Activated naive CD4-positive, alpha-beta T cell treated with anti-CD3 and anti-CD28 coated beads, Interleukin-2, amount 50 U/mL, for 24 hours (primary cell): ENCODE measurements around the gene ELK4.

ENCODE experiments used
- H3K27ac Mint-ChIP-seq: one replicate; pipeline ENCODE4 v1.8.0; 2021; ENCODE audit warnings: mild to moderate bottlenecking, mixed read lengths
- H3K27me3 Mint-ChIP-seq: one replicate; pipeline ENCODE4 v1.8.0; 2021; ENCODE audit warnings: mixed read lengths
- H3K36me3 Mint-ChIP-seq: one replicate; pipeline ENCODE4 v1.8.0; 2021; ENCODE audit warnings: mixed read lengths
- H3K4me1 Mint-ChIP-seq: one replicate; pipeline ENCODE4 v1.8.0; 2021; ENCODE audit warnings: mixed read lengths
- H3K4me3 Mint-ChIP-seq: one replicate; pipeline ENCODE4 v1.8.0; 2021; ENCODE audit warnings: mild to moderate bottlenecking, mixed read lengths
- H3K9me3 Mint-ChIP-seq: one replicate; pipeline ENCODE4 v1.8.0; 2021; ENCODE audit warnings: mixed read lengths

The ELK4 gene, protein sequence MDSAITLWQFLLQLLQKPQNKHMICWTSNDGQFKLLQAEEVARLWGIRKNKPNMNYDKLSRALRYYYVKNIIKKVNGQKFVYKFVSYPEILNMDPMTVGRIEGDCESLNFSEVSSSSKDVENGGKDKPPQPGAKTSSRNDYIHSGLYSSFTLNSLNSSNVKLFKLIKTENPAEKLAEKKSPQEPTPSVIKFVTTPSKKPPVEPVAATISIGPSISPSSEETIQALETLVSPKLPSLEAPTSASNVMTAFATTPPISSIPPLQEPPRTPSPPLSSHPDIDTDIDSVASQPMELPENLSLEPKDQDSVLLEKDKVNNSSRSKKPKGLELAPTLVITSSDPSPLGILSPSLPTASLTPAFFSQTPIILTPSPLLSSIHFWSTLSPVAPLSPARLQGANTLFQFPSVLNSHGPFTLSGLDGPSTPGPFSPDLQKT

GRCh38 chr1:205631768-205632668 is at the start of gene ELK4:
ELK4 (minus strand) TSS chr1:205632011; CDS start chr1:205623882, 8,129 bp downstream.
- Mint-ChIP-seq H3K36me3 (peaks cover 2% of the 10 kb centered on the region), H3K4me1 (peaks cover 31% of the 10 kb centered on the region), H3K9me3 (no peaks in the 10 kb centered on the region), H3K27me3 (no peaks in the 10 kb centered on the region), H3K27ac (peak within 1 kb of the TSS; percentile 96), H3K4me3 (peak within 1 kb of the TSS; percentile 94)

GRCh38 chr1:205681364-205681763 is 49.6 kb upstream of the ELK4 start:
- Mint-ChIP-seq H3K4me1 (peaks cover 13% of the 10 kb centered on the region), H3K9me3 (no peaks in the 10 kb centered on the region), H3K27ac (peak overlapping the region; percentile 81), H3K36me3 (no peaks in the 10 kb centered on the region), H3K27me3 (peaks cover 2% of the 10 kb centered on the region), H3K4me3 (peak overlapping the region; percentile 3)

DNA sequence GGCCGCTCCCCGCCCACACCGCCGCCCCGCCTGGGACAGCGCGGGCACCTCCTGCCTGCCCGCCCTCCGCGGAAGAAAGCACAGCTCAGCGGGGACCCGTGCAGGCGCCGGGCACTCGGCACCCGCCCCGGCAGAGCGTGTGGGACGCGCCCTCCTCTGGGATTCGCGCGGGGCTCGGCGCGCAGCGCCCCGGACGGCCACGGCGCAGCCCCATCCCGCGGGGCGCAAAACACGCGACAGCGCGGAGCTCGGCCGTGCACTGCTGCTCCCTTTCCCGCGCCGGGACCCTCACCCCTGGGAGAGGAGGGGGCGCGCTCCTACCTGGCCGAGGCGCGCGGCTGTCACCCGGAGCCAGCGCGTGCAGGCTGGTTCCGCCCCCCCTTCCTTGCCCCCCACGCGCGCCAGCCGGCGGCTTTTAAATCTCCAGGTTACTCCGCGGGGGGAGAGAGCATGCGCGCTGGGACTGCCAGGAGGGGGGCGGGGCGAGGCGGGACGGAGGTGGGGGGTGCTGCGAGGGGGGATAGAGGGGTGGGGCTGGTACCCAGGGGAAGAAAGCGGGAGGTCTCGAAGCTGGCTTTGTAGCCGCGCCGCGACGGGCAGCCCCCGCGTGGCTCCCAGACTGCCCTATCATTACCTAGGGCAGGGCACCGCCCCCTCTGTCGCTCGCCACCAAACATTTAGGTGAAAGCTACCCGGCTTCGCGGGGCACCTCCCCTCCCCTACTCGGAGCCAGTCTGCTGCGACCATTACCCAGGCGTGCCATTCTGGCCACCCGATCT is 48.5 kb upstream of the ELK4 start, which contains the start of gene SLC45A3:
SLC45A3 (minus strand) TSS at position 437 of the 779 bp plus-strand sequence. CDS start 15,853 bp downstream, outside the sequence.
- H3K4me1 Mint-ChIP-seq = peaks cover 13% of the 10 kb centered on the region
- no peaks in the 10 kb centered on the region for H3K9me3 Mint-ChIP-seq
- peak within 1 kb of the TSS; percentile 85 for H3K4me3 Mint-ChIP-seq
- H3K36me3 Mint-ChIP-seq = no peaks in the 10 kb centered on the region
- peaks cover 2% of the 10 kb centered on the region for H3K27me3 Mint-ChIP-seq
- H3K27ac Mint-ChIP-seq = peak within 1 kb of the TSS; percentile 81

DNA sequence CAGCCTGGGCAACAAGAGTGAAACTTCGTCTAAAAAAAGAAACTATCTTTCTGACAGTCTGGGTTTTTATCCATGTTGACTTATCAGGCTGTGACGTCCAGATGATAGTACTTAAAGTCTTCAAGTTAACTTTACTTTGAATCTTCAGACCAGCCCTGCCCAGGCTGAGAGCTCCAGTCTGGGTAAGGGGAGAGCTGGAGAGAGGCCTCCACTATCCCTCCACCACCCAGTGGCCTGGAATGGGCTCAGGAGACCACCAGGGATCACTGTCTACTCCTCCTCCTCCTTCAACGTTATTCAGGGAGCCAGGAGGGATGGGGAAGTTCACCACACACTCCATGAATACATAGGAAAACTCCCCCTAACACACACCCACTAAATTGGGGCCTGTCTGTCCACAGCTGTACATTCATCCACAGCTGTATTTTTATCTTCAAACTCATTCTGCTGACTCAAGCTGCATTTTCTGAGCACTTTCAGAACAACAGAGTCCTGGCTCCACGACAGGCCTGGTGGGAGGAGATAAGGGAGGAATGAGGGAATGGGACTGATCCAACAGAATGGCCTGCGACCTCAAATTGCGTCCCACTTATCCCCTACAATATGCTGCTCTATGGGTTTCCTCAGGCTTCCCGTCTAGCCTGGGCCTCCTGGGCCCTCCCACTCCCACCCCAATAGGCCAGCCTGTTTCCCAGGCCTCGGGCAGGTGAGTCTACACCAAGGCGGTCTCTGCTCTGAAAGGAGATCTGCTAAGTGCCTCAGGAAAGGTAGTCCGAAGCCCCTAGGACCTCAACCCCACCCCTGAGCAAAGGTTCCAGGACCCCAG is 46.7 kb upstream of the ELK4 start:
- peaks cover 2% of the 10 kb centered on the region for H3K27me3 Mint-ChIP-seq
- no peaks in the 10 kb centered on the region for H3K36me3 Mint-ChIP-seq
- H3K9me3 Mint-ChIP-seq = no peaks in the 10 kb centered on the region
- peak overlapping the region; percentile 85 for H3K4me3 Mint-ChIP-seq
- no peak overlapping the region for H3K27ac Mint-ChIP-seq
- peaks cover 13% of the 10 kb centered on the region for H3K4me1 Mint-ChIP-seq

GRCh38 chr1:205677167-205677566 is 45.4 kb upstream of the ELK4 start:
- Mint-ChIP-seq H3K4me3 (no peak overlapping the region), H3K27ac (no peak overlapping the region), H3K27me3 (peaks cover 5% of the 10 kb centered on the region), H3K9me3 (no peaks in the 10 kb centered on the region), H3K36me3 (no peaks in the 10 kb centered on the region), H3K4me1 (peaks cover 13% of the 10 kb centered on the region)

DNA sequence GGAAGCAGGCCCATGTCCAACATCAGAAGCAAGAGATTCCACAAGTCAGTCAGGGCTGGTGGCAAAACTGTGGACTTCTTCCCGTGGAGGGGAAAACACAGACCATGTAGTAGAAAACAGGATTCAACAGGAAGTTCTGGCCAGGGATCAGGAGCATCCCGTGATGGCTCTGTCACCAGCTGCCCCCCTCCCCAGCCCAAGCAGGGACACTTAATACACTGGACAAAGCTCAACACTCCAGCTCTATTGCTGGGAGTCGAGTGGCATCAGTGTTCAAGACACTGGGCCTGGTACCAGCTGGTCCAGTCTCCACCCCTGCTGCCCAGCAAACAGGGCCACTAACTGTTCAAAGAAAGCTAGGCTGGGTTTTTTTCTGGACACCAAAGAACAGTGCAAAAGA is 44.8 kb upstream of the ELK4 start:
- no peaks in the 10 kb centered on the region for H3K9me3 Mint-ChIP-seq
- no peak overlapping the region for H3K27ac Mint-ChIP-seq
- H3K4me1 Mint-ChIP-seq = peaks cover 13% of the 10 kb centered on the region
- H3K27me3 Mint-ChIP-seq = peaks cover 5% of the 10 kb centered on the region
- H3K36me3 Mint-ChIP-seq = no peaks in the 10 kb centered on the region
- H3K4me3 Mint-ChIP-seq = no peak overlapping the region

DNA sequence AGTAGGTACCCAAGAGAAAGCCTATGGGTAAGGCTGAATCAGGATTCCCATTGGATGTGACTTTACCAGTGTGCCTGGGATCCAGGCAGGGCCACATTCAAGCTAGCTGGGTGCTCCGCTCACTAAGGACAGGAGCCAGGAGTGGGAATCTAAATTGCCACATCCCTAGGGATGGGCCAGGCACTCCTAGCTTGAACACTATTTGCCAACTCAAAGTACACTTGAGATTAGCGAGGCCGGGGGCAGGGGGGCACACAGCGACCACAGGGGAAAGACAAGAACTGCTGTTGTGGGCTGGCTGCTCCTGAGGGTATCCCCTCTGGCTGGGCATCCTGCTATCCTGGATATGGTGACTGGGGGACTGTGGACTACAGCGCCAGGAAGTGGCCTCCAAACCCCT is 44.2 kb upstream of the ELK4 start:
- Mint-ChIP-seq H3K27ac (no peak overlapping the region), H3K4me3 (no peak overlapping the region), H3K36me3 (no peaks in the 10 kb centered on the region), H3K4me1 (peaks cover 10% of the 10 kb centered on the region), H3K9me3 (no peaks in the 10 kb centered on the region), H3K27me3 (peaks cover 5% of the 10 kb centered on the region)

GRCh38 chr1:205675247-205675646 is 43.4 kb upstream of the ELK4 start:
- Mint-ChIP-seq H3K4me3 (no peak overlapping the region), H3K36me3 (no peaks in the 10 kb centered on the region), H3K27me3 (peaks cover 5% of the 10 kb centered on the region), H3K4me1 (peaks cover 5% of the 10 kb centered on the region), H3K9me3 (no peaks in the 10 kb centered on the region), H3K27ac (no peak overlapping the region)

GRCh38 chr1:205672970-205673369 is 41.2 kb upstream of the ELK4 start:
- Mint-ChIP-seq H3K27ac (no peak overlapping the region), H3K36me3 (no peaks in the 10 kb centered on the region), H3K4me3 (no peak overlapping the region), H3K27me3 (peaks cover 7% of the 10 kb centered on the region), H3K4me1 (no peaks in the 10 kb centered on the region), H3K9me3 (no peaks in the 10 kb centered on the region)

- Mint-ChIP-seq H3K4me1 (no peaks in the 10 kb centered on the region), H3K36me3 (no peaks in the 10 kb centered on the region), H3K4me3 (no peak overlapping the region), H3K27me3 (peaks cover 7% of the 10 kb centered on the region), H3K9me3 (no peaks in the 10 kb centered on the region), H3K27ac (no peak overlapping the region)
Measured at GRCh38 chr1:205672395-205672889, 40.6 kb upstream of the ELK4 start.

DNA sequence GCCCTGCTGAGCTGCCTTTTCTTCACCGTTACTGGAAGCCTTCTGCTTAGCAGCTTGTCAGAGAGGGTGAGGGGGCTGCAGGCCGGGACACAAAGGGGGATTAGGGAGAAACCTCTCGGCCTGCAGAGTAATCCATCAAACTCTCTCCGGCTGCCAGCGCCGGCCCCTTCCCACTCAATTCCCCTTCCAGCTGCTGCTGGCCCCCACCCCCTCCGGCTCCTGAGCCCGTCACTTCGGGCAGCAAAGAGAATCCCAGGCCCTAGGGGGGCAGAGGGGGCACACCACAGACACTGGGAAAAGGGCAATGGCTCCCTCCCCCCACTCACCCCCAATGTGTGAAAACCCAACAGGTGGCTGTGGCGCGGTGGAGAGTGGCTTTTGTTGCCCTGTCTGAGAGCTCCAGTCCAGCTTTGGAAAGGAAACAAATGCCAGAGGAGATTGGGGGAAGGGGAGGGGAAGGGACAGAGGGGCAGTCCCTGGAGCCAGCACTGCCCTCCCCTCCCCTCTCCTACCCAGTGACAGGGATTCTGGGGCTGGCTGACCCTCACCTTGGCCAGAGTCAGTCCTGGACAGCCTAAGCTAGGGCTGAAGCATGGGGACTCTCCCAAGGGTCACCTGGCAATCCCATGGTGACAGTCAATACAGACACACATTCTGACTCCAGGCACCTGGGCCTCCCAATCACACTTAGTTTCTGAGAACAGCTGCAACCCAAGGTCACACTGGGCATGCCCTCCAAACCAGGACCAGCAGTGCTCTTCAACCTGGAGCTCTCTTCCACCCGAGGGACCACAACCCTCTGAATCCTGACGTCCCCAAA is 39.0 kb upstream of the ELK4 start:
- no peaks in the 10 kb centered on the region for H3K4me1 Mint-ChIP-seq
- H3K36me3 Mint-ChIP-seq = no peaks in the 10 kb centered on the region
- H3K27me3 Mint-ChIP-seq = peaks cover 5% of the 10 kb centered on the region
- no peak overlapping the region for H3K4me3 Mint-ChIP-seq
- no peaks in the 10 kb centered on the region for H3K9me3 Mint-ChIP-seq
- no peak overlapping the region for H3K27ac Mint-ChIP-seq

- no peaks in the 10 kb centered on the region for H3K9me3 Mint-ChIP-seq
- no peak overlapping the region for H3K4me3 Mint-ChIP-seq
- H3K27me3 Mint-ChIP-seq = peaks cover 5% of the 10 kb centered on the region
- no peak overlapping the region for H3K27ac Mint-ChIP-seq
- no peaks in the 10 kb centered on the region for H3K36me3 Mint-ChIP-seq
- H3K4me1 Mint-ChIP-seq = no peaks in the 10 kb centered on the region
Measured at GRCh38 chr1:205670150-205670446, 38.3 kb upstream of the ELK4 start.

DNA sequence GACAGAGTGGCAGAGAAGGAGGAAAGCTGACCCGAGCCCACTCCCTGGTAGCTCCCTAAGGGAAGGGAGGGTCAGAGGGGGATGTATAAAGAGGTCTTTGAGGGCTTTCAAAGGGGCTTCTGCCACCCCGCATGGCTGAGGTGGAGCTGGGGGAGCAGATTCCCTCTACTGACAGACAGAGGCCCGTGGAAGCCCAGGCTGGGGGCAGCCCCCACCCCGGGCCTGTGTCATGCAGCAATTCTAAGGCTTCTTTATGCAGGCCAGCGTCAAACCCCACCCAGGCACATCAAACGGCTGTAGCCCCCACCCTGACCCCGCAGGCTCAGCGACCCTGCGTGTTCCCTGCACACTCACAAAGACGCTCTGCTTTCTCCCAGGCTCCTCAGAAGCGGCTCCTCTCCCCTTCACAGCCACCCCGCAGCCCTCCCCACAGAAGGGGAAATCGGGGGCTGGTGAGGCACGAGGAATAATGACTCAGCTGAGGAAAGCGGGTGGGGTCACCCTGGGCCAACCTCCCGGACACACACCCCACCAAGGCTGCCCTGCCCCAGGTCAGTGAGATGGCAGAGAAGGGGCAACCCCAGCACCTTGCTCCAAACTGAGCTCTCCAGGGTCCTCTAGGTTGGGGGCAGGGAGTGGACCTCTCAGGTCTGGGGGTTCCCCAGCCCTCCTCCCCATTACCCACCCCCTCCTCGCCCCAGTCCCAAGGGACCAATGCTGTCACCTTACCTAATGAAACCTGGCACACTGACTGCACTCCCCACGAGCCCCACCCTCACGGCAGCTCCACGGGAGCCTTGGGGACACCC is 37.7 kb upstream of the ELK4 start:
- H3K27me3 Mint-ChIP-seq = peaks cover 5% of the 10 kb centered on the region

More for the DNA sequence above, 37.7 kb upstream of the ELK4 start:
- Mint-ChIP-seq H3K4me1 (no peaks in the 10 kb centered on the region), H3K36me3 (no peaks in the 10 kb centered on the region), H3K4me3 (no peak overlapping the region), H3K27ac (no peak overlapping the region), H3K9me3 (no peaks in the 10 kb centered on the region)
